Endometrium (tissue), 2 donors: ENCODE measurements around the gene COL10A1.

Experiments
- FAIRE-seq: peaks from 2 replicates; lab custom pipeline; 2012; peaks lifted over from hg19 to GRCh38; lab: Jason Lieb, UNC
- donor health status: control.
- donor health status: control.

The COL10A1 gene

DNA sequence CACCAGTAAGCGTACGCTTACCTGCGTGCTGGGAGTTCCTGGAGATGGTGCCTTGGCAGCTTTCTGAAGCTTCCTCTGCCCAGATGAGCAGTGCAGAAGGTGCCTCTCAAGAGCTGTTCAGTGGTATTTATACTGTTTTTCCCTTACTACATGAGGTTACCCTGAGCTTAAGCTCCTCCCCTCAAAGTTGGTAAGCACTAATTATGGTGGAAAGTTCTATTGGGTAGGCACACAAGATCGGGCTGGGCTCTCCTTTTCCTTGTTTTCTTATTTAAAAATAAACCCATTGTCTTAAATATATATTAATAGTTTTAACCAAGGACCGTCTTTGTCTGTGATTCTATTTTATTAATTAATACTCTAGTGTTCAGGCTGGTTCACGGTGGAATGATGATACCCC, at the start of gene COL10A1:
COL10A1 (minus strand) TSS at position 101 of the 400 bp plus-strand sequence. CDS start 640 bp downstream, outside the sequence.
- FAIRE-seq, result no peak

DNA sequence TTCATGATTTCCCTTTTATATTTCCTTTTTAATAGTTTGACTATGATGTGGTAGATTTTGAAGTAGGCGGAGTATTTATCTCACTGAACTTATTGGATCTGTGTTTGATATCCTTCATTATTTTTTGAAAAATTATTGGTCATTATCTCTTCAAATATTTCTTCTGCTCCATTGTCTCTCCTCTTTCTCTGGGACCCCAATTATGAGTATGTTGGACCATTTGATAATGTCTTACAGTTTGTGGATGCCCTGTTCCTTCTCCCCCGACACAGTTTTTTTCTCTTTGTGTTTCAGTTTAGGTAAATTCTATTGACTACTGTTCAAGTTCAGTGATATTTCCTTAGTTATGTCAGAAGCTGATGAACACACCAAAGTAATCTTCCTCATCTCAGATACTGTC, 49.4 kb upstream of the COL10A1 start:
- FAIRE-seq, result no peak

DNA sequence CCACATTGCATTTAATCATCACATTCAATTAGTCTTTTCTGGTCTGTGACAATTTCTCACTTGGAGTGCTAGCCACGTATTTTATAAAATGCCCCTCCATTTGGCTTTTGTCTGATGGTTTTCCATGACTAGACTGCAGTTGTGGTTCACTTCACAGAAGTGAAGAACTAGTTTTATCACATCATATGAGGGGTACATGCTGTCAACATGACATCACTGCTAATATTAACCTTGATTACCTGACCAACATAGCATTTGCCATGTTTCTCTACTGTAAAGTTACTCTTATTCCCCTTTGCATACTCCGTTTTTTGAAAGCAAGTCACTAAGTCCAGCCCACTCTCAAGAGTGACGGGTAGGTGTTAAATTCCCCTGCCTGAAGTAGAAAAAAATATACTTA, 48.0 kb upstream of the COL10A1 start:
- FAIRE-seq, result no peak

DNA sequence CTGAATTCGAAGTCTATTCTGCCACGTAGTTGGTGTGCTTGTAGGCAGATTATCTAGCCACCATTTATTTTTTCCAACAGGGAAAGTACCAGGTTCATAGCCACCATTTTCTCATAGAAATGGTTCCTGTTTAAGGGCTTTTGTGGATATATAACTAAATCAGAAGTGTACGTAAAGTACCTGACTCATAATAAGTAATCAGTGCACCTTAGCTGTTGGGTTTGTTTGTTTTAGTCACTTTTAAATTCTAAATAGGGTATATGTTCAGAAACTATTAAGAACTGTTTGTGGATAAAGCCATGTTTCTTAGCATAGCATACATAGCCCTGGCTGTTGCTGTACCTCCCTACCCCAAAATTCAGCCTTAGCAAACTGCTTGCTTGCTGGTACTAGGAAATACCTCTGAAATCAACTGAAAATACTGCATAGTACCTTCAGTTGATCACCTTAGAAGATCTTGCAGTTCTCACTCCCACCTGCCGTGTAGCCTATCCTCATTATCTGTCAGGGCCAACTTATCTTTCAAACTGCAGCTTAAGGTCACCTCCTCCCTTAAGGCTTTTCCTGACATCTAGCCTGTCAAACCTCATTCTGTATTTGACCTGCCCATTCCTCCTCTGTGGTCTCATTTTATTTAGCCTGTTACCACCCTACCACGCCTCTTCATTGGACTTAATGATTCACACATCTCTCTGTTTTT, 44.6 kb upstream of the COL10A1 start:
- no peak for FAIRE-seq

DNA sequence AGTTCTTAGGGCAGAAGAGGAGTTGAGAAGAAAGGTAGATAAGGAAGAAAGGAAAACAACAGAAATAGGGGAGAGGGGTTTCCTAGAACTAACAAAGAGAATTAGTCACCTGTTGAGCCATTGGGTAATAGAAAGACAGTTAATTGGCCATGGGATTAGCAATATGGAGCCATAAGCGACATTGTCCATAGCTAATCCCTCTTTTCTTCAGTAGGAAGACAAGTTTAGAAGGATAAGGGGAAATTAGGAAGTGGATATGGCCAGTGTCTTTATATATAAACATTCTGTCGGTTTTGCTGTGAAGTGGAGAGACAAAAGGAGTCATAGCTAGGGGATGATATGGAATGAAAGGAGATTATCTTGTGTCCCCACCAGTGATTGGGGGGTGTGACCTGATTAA, 43.9 kb upstream of the COL10A1 start:
- FAIRE-seq, result no peak

DNA sequence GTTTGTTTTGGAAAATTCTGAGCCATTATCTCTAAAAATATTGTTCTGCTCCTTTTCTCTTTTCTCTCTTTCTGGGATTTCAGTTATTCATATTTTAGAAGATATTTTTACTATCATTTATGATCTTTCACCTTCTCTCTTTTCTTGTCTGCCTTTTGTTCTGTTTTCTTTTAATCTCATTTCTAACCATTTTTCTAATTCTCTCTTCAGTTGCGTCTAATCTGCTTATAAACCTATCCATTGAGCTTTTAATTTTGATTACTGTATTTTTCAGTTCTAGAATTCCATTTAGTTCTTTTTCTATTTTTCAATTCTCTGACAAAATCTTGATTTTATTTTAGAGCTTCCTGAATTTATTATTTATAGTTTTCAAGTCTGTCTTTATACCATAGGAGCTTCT, 42.2 kb upstream of the COL10A1 start:
- FAIRE-seq, result no peak

DNA sequence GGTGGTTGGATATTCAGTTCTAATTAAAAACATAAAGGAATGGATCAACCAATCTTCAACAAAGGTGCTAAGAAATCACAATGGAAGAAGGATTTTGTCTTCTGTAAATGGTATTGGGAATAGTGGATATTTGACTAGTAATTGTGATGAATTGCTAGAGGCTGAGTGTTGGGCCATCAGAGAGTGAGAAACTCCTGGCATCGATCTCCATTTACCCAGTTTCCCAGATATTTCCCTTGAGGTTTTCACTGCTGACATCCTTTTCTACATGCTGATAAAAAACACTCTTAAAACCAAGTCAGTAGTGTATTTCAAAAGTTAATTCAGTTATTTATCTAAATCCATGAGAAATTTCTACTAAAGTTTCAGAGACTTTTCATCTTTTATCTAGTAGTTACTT, 40.4 kb upstream of the COL10A1 start:
- no peak for FAIRE-seq

GRCh38 chr6:116165596-116165995, 39.7 kb upstream of the COL10A1 start:
- no peak for FAIRE-seq

GRCh38 chr6:116159782-116160524, 34.0 kb upstream of the COL10A1 start:
- FAIRE-seq, result no peak

GRCh38 chr6:116158641-116159040, 32.7 kb upstream of the COL10A1 start:
- FAIRE-seq, result no peak

DNA sequence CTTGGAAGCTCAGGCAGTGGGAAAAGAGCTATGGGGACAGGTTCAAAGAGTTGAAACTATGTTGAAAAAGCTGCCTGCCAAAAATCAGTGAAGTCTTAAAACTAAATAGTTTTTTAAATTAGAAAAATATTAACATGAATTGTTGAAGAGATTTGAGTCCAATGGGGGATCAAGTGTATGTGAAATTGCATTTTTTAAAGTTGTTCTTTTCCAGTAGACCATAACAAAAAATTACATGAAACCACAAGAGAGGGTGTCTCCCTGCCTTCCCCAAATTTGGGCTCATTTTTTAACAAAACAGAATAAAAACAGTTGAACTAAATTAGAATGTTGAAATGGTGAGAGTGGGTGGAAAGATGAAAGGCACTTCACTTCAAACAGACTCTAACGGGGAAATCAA, 31.5 kb upstream of the COL10A1 start:
- no peak for FAIRE-seq

DNA sequence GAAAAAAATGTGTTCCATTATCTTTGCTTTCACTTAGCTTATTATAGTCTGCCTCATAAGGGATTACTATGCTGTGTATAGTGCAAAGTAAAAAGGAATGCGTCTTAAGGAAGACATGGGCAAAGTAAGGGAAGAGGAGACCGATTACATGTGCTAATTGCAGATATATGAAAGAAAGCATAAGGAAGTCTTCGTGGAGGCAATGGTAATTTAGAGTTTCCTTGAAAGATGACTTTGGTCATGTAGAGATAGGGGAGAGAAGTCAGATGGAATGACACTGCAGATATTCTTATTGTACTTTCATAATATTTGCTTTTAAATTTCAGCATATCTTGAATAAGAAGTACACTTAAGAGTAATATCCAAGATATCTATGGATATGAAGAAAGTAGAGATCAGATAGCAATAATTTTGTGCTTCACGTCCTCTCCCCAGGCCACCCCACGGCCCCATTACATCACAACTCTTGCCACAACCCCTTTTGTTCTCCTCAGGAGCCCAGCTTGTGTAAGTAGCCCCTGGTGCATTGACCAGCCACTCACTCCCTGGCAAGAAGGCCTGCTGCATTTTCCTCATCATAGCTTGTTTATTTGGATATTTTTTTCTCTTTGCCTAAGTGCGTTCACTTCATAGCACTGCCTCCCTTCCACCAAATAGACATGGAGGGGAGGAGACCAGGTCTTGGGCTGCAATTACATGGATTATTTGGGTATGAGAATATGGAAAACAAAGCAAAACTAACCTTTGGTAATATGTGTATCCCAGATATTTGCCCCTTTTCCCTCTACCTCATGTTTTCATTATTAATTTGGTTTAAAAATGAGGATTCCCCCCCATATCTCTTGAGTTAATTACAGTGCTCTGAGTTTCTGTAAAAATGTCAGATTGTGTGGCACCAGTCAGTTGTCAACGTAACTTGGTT, 30.7 kb upstream of the COL10A1 start:
- no peak for FAIRE-seq

DNA sequence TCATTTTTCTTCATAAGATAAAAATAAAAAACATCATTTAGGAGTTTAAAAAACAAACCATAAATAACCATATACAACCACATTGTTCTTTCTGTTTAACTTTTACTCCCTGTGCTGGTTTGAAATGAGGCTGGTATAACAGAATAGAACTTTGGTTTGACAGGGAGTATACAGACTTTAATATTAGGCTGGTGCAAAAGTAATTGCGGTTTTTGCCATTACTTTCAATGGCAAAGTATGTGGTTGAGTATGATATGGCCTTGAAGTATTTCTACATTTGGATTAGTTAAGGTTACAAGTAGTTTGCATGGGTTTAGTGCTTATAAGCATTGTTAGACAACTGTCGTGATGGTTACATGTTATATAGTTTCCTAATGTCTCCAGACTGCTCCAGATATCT, 29.0 kb upstream of the COL10A1 start:
- FAIRE-seq, result no peak

- no peak for FAIRE-seq
Observed at GRCh38 chr6:116152620-116153019, 26.7 kb upstream of the COL10A1 start.

DNA sequence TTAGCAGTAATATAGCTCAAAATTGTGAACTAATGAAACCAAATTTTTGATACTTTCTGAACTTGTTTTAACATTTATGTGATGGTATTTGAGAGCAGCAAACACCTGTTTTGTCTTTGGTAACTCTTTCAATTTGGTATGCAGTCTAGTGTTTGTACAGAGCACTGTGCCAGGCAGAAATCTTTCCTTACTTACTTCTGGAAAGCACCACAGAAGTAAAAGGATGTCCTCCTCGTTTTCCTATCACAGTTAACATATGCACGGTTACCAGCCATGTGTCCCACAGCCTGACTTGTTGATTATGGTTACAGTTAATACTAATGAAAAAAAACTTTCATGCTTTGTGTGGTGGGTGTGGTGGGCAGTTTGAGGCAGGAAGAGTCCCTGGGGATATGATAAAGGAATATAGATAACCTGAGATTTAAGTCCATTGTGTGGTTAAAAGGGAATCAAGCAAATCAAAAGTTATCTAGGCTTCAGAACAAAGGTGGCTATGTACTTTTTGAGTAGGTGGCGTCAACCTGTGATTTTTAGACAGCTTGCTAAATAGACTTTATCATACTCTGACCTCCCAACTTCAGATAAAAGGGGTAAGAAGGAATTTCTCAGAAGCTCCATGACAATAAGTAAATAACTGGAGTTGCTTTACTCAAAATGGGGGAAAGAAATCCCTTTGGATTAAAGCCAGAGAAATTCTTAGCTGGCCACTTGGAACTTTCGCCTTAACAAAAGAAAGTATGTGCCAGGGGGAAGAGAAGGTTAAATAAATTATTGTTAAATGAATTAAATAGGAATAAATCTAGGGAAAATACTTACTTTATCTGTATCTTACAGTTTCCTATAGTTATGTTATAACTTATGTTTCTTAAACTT, 20.1 kb upstream of the COL10A1 start:
- FAIRE-seq, result no peak

GRCh38 chr6:116144605-116145004, 18.7 kb upstream of the COL10A1 start:
- FAIRE-seq, result no peak

DNA sequence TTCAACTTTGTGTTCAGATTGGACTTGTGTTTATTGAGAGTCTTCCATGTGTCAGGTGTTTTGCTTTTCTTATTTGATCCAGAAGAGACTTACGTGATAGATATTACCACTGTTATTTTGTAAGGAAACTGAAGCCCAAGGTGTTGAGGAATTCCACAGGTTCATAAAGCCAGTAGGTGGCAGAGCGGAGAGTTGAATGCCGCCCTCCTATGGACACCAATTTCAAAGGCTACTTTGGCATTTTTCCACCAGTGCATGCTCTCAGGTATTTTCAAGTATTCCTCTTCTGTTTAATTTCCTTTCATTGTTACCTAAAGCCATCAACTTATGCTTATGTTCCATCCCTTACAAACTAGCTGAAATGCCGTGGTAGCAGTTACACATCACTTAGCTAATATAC, 14.0 kb upstream of the COL10A1 start:
- no peak for FAIRE-seq

DNA sequence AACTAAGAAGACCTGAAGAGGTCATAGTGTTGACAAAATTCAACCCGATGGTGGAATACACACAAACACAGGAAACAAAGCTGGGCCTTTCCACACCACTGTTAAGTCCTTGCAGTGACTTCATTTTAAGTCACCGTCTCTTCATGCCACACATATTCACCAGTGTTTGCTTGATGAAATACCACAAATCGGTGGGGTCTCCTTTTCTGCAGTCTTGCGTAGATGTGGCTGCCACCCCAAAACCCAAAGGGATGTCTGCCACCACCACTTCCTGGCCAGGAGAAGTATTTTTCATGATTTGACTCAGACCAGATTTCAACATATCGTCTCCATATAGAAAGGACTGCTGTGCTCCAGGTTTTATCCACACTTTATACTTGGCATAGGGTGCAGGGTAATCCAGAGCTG, 11.0 kb upstream of the COL10A1 start:
- FAIRE-seq, result no peak

GRCh38 chr6:116136373-116136772, 10.4 kb upstream of the COL10A1 start:
- FAIRE-seq, result no peak

- no peak for FAIRE-seq
Observed at GRCh38 chr6:116133453-116133852, 7.5 kb upstream of the COL10A1 start.

GRCh38 chr6:116127771-116128493, 2.0 kb upstream of the COL10A1 start:
- FAIRE-seq, result no peak
